NT2/D1 (cell line): Measurements from ENCODE around the gene ACBD6.

Source experiments
- DNase-seq: peaks from one replicate; pipeline ENCODE4 v3.0.0-alpha.2; 2011; ENCODE audit warnings: low read depth, low spot score
- H3K27me3 ChIP-seq: 2 replicates; pipeline ENCODE4 v1.6.0; 2011; ENCODE audit warnings: mild to moderate bottlenecking; ENCODE audit not compliant: insufficient read length, insufficient read depth
- H3K36me3 ChIP-seq: 2 replicates; pipeline ENCODE4 v1.6.1; 2011; ENCODE audit warnings: mild to moderate bottlenecking, low read length, mixed read lengths; ENCODE audit not compliant: insufficient read depth, insufficient read length
- H3K4me1 ChIP-seq: 2 replicates; pipeline ENCODE4 v1.5.1; 2011; ENCODE audit not compliant: insufficient read depth, insufficient read length
- H3K4me3 ChIP-seq: 2 replicates; pipeline ENCODE4 v1.5.1; 2011; ENCODE audit warnings: low read depth; ENCODE audit not compliant: insufficient read length
- H3K9ac ChIP-seq: 2 replicates; pipeline ENCODE4 v1.6.0; 2011; ENCODE audit warnings: low read depth; ENCODE audit not compliant: insufficient read length
- H3K9me3 ChIP-seq: 2 replicates; pipeline ENCODE4 v1.5.1; 2011; ENCODE audit warnings: mild to moderate bottlenecking, low read length; ENCODE audit not compliant: insufficient read depth
- SUZ12 ChIP-seq: IDR thresholded peaks from 2 replicates; pipeline ENCODE4 v1.6.1; 2011; ENCODE audit not compliant: insufficient read length, insufficient read depth; ENCODE audit errors: extremely low read depth
- YY1 ChIP-seq: IDR thresholded peaks from 2 replicates; pipeline ENCODE4 v1.6.1; 2011; ENCODE audit not compliant: insufficient read length, insufficient read depth
- ZNF274 ChIP-seq: IDR thresholded peaks from 2 replicates; pipeline ENCODE4 v1.6.1; 2011; ENCODE audit warnings: mild to moderate bottlenecking, low read depth, low read length

ACBD6 gene

DNA sequence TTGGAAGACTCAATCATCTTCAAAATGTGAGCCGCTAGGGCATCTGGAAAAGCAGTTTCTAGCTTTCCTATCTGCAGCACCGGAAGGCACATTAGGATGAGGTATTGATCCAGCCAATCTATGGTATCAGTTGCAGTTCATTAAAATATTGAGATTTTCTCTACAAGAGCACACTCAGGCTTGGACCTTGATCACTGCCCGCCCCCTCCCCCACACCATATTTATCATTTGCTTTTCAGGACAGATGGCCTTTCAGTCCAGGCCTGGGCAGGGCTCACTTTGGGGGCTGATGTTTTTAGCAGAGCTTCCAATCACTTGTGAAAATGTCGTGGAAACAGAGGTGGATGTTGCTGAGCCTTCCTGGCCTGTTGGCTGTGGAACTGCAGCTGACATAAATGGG is 254.8 kb downstream of the ACBD6 start:
- no peak for TF ChIP-seq ZNF274
- no peak for TF ChIP-seq SUZ12
- TF ChIP-seq YY1: no peak

DNA sequence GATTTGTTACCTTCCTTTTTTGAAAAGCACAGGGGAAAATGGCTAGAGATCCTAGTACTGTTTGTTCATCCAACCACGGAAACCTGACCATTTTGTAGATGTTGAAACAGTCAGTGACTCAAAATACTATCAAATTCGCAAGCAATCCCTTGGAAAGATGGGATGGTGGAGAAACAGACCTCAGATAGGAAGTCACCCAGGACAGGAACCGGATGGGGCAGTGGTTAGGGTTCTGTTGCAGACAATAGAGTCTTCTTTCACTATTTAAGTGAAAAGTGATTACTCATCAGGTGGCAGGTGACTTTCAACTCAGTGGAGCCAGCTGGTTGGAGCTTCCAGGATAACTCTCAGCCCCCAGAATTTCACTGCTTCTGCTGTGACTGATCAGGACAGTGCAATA is 255.3 kb downstream of the ACBD6 start:
- TF ChIP-seq YY1 (no peak), SUZ12 (no peak), ZNF274 (no peak)
- DNase-seq: no peak
- no peak overlapping the region for H3K9ac ChIP-seq
- H3K4me1 ChIP-seq: peaks cover 17% of the 10 kb centered on the region
- no peaks in the 10 kb centered on the region for H3K36me3 ChIP-seq
- no peaks in the 10 kb centered on the region for H3K9me3 ChIP-seq
- no peak overlapping the region for H3K4me3 ChIP-seq
- peaks cover 8% of the 10 kb centered on the region for H3K27me3 ChIP-seq

More for the DNA sequence above, 254.8 kb downstream of the ACBD6 start:
- Histone ChIP-seq H3K4me1 (peaks cover 17% of the 10 kb centered on the region), H3K36me3 (no peaks in the 10 kb centered on the region), H3K9ac (no peak overlapping the region), H3K4me3 (no peak overlapping the region), H3K27me3 (peaks cover 4% of the 10 kb centered on the region), H3K9me3 (no peaks in the 10 kb centered on the region)
- DNase-seq: no peak

DNA sequence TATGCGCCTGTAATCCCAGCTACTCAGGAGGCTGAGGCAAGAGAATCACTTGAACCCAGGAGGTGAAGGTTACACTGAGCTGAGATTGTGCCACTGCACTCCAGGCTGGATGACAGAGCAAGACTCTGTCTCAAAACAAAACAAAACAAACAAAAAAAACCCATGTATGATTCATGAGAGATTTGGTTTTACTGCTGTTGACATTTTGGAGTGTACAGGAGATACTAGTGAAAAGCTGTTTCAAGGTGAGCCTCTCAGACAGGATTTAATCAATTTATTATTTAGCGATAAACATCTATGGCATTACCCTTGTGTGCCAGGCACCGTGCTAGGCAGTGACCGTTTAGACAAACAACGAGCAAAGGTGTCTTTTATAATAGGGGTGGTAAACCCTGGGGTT is 255.8 kb downstream of the ACBD6 start:
- no peak for DNase-seq
- no peak overlapping the region for H3K9ac ChIP-seq
- peaks cover 17% of the 10 kb centered on the region for H3K4me1 ChIP-seq
- no peaks in the 10 kb centered on the region for H3K36me3 ChIP-seq
- TF ChIP-seq SUZ12 (no peak), YY1 (no peak), ZNF274 (no peak)
- no peaks in the 10 kb centered on the region for H3K9me3 ChIP-seq
- H3K4me3 ChIP-seq: no peak overlapping the region
- peaks cover 13% of the 10 kb centered on the region for H3K27me3 ChIP-seq

DNA sequence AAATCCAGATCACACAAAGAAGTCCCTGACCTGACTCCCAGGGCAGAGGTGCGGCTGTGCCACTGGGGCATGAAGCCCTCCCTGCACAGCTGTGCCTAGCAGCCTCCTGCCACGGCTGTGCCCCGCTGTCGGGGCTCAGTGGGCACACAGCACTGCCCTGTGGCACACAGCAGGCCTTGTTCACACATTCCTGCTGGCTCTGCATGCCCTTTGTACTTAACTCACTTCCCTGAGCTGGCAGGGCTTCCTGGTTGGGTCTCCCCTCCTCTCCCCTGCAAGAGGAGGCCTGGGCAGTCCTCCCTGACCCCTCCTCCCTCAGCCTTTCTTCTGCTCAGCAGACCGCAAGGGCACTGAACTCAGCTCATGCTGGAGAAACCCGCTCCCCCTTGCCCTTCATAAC is 257.5 kb downstream of the ACBD6 start:
- H3K27me3 ChIP-seq: peaks cover 30% of the 10 kb centered on the region
- no peak for DNase-seq
- TF ChIP-seq SUZ12: no peak
- no peak for TF ChIP-seq YY1
- no peak for TF ChIP-seq ZNF274
- no peak overlapping the region for H3K9ac ChIP-seq
- no peak overlapping the region for H3K4me3 ChIP-seq
- no peaks in the 10 kb centered on the region for H3K36me3 ChIP-seq
- no peaks in the 10 kb centered on the region for H3K9me3 ChIP-seq
- H3K4me1 ChIP-seq: peaks cover 10% of the 10 kb centered on the region

DNA sequence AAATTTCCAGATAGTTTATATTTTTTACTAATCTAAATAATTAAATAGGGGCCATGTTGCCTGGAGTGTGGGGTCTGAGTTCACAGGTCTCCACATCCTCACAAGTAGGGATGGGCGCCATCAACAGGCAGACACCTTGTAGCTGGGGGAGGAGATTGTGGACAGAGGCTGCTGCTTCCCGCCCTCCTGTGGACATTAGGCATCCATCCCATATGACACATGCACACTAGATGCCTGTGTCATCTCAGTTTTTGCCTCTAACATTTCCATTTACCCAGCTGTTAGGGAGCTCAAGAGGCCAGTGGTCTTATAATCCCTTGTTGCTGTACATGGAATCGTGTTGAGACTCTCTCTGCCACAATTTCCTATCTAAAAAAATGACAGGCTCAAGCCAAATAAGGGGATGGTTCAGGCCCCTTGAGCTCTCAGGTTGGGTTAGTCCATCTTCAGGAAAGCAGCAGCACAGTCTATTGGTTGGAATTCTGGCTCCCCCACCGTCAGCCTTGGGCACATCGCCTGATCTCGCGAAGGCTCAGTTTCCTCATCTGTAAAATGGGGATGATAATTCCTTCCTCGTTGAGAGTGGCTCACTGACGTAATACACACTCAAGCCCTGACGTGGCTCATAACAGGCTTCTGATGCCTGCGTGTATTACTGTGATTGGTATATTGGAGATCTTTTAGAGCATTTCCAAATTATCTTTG is 258.7 kb downstream of the ACBD6 start:
- Histone ChIP-seq H3K9me3 (no peaks in the 10 kb centered on the region), H3K9ac (no peak overlapping the region), H3K36me3 (no peaks in the 10 kb centered on the region), H3K27me3 (peaks cover 42% of the 10 kb centered on the region), H3K4me3 (no peak overlapping the region), H3K4me1 (peaks cover 6% of the 10 kb centered on the region)
- no peak for DNase-seq
- no peak for TF ChIP-seq YY1
- TF ChIP-seq SUZ12: no peak
- TF ChIP-seq ZNF274: no peak

DNA sequence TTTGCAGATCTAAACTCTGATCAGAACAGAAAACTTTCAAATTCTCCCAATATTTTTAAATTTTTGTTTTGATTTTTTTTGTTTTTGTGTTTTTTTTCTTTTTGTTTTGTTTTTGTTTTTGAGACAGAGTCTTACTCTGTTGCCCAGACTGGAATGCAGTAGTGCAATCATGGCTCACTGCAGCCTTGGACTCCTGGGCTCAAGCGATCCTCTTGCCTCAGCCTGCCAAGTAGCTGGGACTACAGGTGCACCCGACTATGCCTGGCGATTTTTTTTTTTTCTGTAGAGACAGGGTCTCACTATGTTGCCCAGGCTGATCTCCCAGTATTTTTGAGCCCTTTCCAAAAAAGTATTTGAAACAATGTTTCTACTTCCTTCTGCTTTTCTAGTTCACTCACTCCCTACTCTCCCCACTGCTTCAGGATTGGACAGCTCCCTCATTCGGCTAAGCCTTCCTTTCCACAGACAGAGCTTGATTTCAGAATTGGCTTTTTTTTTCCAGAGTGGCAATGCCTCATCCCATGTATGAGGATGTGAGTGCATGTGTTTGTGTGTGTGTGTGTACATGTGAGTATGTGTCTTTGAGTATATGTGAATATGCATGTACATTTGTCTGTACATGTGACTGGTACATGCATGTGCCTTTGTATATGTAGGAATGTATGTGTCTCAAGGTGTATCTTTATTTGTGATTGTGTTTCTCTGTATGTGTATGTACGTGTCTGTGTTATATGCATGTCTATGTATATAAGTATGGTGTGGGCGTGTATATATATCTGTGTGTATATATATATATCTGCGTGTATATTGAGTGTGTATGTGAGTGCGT is 260.4 kb downstream of the ACBD6 start:
- TF ChIP-seq YY1 (no peak), ZNF274 (no peak), SUZ12 (no peak)
- H3K4me1 ChIP-seq: no peaks in the 10 kb centered on the region
- no peak overlapping the region for H3K4me3 ChIP-seq
- no peaks in the 10 kb centered on the region for H3K9me3 ChIP-seq
- no peak for DNase-seq
- H3K9ac ChIP-seq: no peak overlapping the region
- no peaks in the 10 kb centered on the region for H3K36me3 ChIP-seq
- peaks cover 56% of the 10 kb centered on the region for H3K27me3 ChIP-seq
